Fibroblast of villous mesenchyme (primary cell): Measurements from ENCODE around the gene PLB1. TPM values are rescaled to one million over a fixed set of nuclear protein-coding genes. Genes with fewer than 3 reads are reported as not detected.

ENCODE experiments used
- DNase-seq: peaks from one replicate; pipeline ENCODE4 v3.0.0-alpha.2; 2010; ENCODE audit warnings: low read depth
- H3K4me3 ChIP-seq: 2 replicates; pipeline ENCODE4 v1.5.1; 2011; ENCODE audit warnings: low read depth, mild to moderate bottlenecking, low read length
- CTCF ChIP-seq: IDR thresholded peaks from 2 replicates; pipeline ENCODE4 v1.5.1; 2012; ENCODE audit warnings: low read depth, mild to moderate bottlenecking, low read length; ENCODE audit not compliant: insufficient read depth
- total RNA-seq: library from RNA; depleted of rRNA; stranded (reverse); fragments of >200 nt; gene quantifications from 2 replicates; pipeline ENCODE4 v1.2.3, GENCODE V29; 2012

Gene PLB1
- total RNA-seq, 1 donor, result 3.0 TPM

GRCh38 chr2:28528206-28528605 lies 32.3 kb downstream of the PLB1 start:
- TF ChIP-seq CTCF, result no peak
- DNase-seq, result no peak
- H3K4me3 ChIP-seq, result no peak overlapping the region

- TF ChIP-seq CTCF, result no peak
- no peak overlapping the region for H3K4me3 ChIP-seq
- no peak for DNase-seq
These were observed 34.9 kb downstream of the PLB1 start for GRCh38 chr2:28530782-28531181.

GRCh38 chr2:28532399-28532798 lies 36.5 kb downstream of the PLB1 start:
- TF ChIP-seq CTCF, result no peak
- no peak for DNase-seq

GRCh38 chr2:28533044-28533680 lies 37.3 kb downstream of the PLB1 start:
- H3K4me3 ChIP-seq, result no peak overlapping the region
- no peak for DNase-seq
- no peak for TF ChIP-seq CTCF

More at GRCh38 chr2:28532399-28532798, 36.5 kb downstream of the PLB1 start:
- H3K4me3 ChIP-seq, result no peak overlapping the region

- H3K4me3 ChIP-seq, result no peak overlapping the region
- DNase-seq, result no peak
- TF ChIP-seq CTCF, result no peak
These were observed 39.0 kb downstream of the PLB1 start for GRCh38 chr2:28534817-28535216.

- no peak overlapping the region for H3K4me3 ChIP-seq
- DNase-seq, result no peak
- no peak for TF ChIP-seq CTCF
These were observed 42.3 kb downstream of the PLB1 start for GRCh38 chr2:28538134-28538533.

GRCh38 chr2:28538652-28539051 lies 42.8 kb downstream of the PLB1 start:
- H3K4me3 ChIP-seq, result no peak overlapping the region
- DNase-seq, result no peak
- no peak for TF ChIP-seq CTCF
